Endothelial cell of umbilical vein (primary cell): ENCODE results near the gene CMTM7. TPM values are rescaled to one million over a fixed set of nuclear protein-coding genes. Genes with fewer than 3 reads are reported as not detected.

ENCODE experiments used
- BruUV-seq: library from RNA; stranded (reverse); fragments of 400-500 nt; replicated peaks from 2 replicates; lab custom pipeline; 2021; lab: Mats Ljungman, UMichigan
- CTCF ChIA-PET: fragments of 300-600, 350-600 bp; sonication (Branson Sonifier 250); formaldehyde crosslinking; loops from one replicate; lab custom pipeline; 2021; ENCODE audit warnings: antibody characterized with exemption, inconsistent platforms; lab: Charles Lee
- POLR2A ChIA-PET: fragments of 300-600, 350-600 bp; sonication (Branson Sonifier 250); formaldehyde crosslinking; loops from one replicate; lab custom pipeline; 2021; ENCODE audit warnings: antibody characterized with exemption, inconsistent platforms; lab: Charles Lee
- DNase-seq: peaks from one replicate; pipeline ENCODE4 v3.0.0-alpha.2; 2011; ENCODE audit warnings: low read depth, low spot score
- FAIRE-seq: peaks from 2 replicates; lab custom pipeline; 2011; peaks lifted over from hg19 to GRCh38; lab: Jason Lieb, UNC
- H2AFZ ChIP-seq: 2 replicates; pipeline ENCODE4 v1.6.0; 2012; ENCODE audit warnings: low read depth, low read length, control low read depth, inconsistent platforms
- H3K27ac ChIP-seq: 2 replicates; pipeline ENCODE4 v1.5.1; 2011; ENCODE audit warnings: low read depth, mild to moderate bottlenecking, control low read depth, low read length, moderate library complexity; ENCODE audit not compliant: insufficient read depth
- H3K27me3 ChIP-seq, 2 experiments: 2 replicates each; pipeline versions ENCODE4 v1.6.0 to v1.6.1; 2011; ENCODE audit warnings: low read length in 2 of 2, mixed read lengths in 1 of 2; ENCODE audit not compliant: control insufficient read depth in 2 of 2, insufficient read depth in 2 of 2
- H3K36me3 ChIP-seq, 2 experiments: 2 replicates in 1 of 2; 3 replicates in 1 of 2; pipeline ENCODE4 v1.5.1; 2011; ENCODE audit warnings: low read length in 2 of 2, mild to moderate bottlenecking in 1 of 2, moderate library complexity in 1 of 2; ENCODE audit not compliant: control insufficient read depth in 2 of 2, insufficient read depth in 2 of 2; ENCODE audit errors: extremely low read depth in 1 of 2
- H3K4me1 ChIP-seq: 3 replicates; pipeline ENCODE4 v1.5.1; 2011; ENCODE audit warnings: mild to moderate bottlenecking, low read length; ENCODE audit not compliant: control insufficient read depth, insufficient read depth; ENCODE audit errors: extremely low read depth
- H3K4me2 ChIP-seq: 2 replicates; pipeline ENCODE4 v1.6.1; 2011; ENCODE audit warnings: low read length, control low read depth, mixed read lengths; ENCODE audit not compliant: insufficient read depth
- H3K4me3 ChIP-seq, 3 experiments: fragments of 200-600 bp in 1 of 3; sonication (generic), shearing (Covaris generic) in 1 of 3; replicated peaks in 1 of 3; 2 replicates each; pipeline ENCODE4 v1.5.1; 2011 to 2016; ENCODE audit warnings: control low read depth in 3 of 3, low read length in 3 of 3, mild to moderate bottlenecking in 2 of 3, inconsistent platforms in 1 of 3, low read depth in 1 of 3, moderate library complexity in 1 of 3; ENCODE audit not compliant: insufficient read depth in 1 of 3
- H3K79me2 ChIP-seq: 2 replicates; pipeline ENCODE4 v1.6.0; 2012; ENCODE audit warnings: low read length, inconsistent platforms; ENCODE audit not compliant: control insufficient read depth, insufficient read depth
- H3K9ac ChIP-seq: replicated peaks from 2 replicates; pipeline ENCODE3; 2011; ENCODE audit warnings: low read length, control low read depth; ENCODE audit not compliant: insufficient read depth; ENCODE audit errors: extremely low read depth
- H3K9me1 ChIP-seq: replicated peaks from 3 replicates; pipeline ENCODE4 v1.6.0; 2011; ENCODE audit warnings: mild to moderate bottlenecking, low read length; ENCODE audit not compliant: control insufficient read depth, insufficient read depth; ENCODE audit errors: extremely low read depth
- H3K9me3 ChIP-seq: replicated peaks from 2 replicates; pipeline ENCODE4 v1.5.1; 2012; ENCODE audit warnings: low read length, inconsistent platforms; ENCODE audit not compliant: control insufficient read depth, insufficient read depth
- H4K20me1 ChIP-seq: replicated peaks from 2 replicates; pipeline ENCODE3; 2011; ENCODE audit warnings: mild to moderate bottlenecking, low read length; ENCODE audit not compliant: control insufficient read depth, insufficient read depth; ENCODE audit errors: extremely low read depth
- EZH2 ChIP-seq: IDR thresholded peaks from 2 replicates; pipeline ENCODE4 v1.6.1; 2012; ENCODE audit warnings: borderline replicate concordance, low read depth, mild to moderate bottlenecking, moderate library complexity, low read length, inconsistent platforms; ENCODE audit not compliant: severe bottlenecking
- GATA2 ChIP-seq: IDR thresholded peaks from 2 replicates; pipeline ENCODE4 v1.7.0; 2011; ENCODE audit warnings: low read depth, mild to moderate bottlenecking, moderate library complexity, mixed read lengths, low read length; ENCODE audit not compliant: insufficient read length, insufficient read depth
- JUN ChIP-seq: IDR thresholded peaks from 2 replicates; pipeline ENCODE4 v1.6.1; 2011; ENCODE audit warnings: borderline replicate concordance, low read depth; ENCODE audit not compliant: insufficient read length, insufficient read depth
- MYC ChIP-seq: IDR thresholded peaks from one replicate; pipeline ENCODE4 v1.6.1; 2011; ENCODE audit warnings: mild to moderate bottlenecking, low read depth, low read length
- POLR2A ChIP-seq: IDR thresholded peaks from 2 replicates; pipeline ENCODE4 v1.6.1; 2012; ENCODE audit warnings: low read depth, mild to moderate bottlenecking, control low read depth, low read length
- POLR2AphosphoS5 ChIP-seq: IDR thresholded peaks from 2 replicates; pipeline ENCODE4 v1.6.1; 2012; ENCODE audit warnings: low read depth, mild to moderate bottlenecking, control low read depth, low read length, moderate library complexity; ENCODE audit not compliant: insufficient read depth
- dilution Hi-C: fragments of 300-500 bp; cut with MboI; formaldehyde crosslinking; loops from one replicate; pipeline ENCODE4 v1.15.0; 2019; ENCODE audit warnings: low sequenced_read_pairs; ENCODE audit not compliant: extremely low pct_ligation_motif_present
- intact Hi-C: fragments of 100-400 bp; cut with micrococcal nuclease; formaldehyde crosslinking; loops from one replicate; pipeline ENCODE4 v1.10.0; 2022
- polyA plus RNA-seq, 4 experiments: library from polyadenylated mRNA; depleted of rRNA in 3 of 4; stranded (reverse) in 3 of 4; unstranded in 1 of 4; fragments of >200 nt; gene quantifications; 2 replicates each; pipeline versions ENCODE4 v1.2.1 to v1.2.3, GENCODE V29; 2011 to 2012; ENCODE audit warnings: missing spikeins in 1 of 4
- total RNA-seq: library from RNA; stranded (reverse); gene quantifications from 2 replicates; pipeline ENCODE4 v1.2.3, GENCODE V29; 2021
- TF ChIP-seq, protein P1 (sequence below), 2 donors: IDR thresholded peaks; 1 replicate in 1 of 2; 2 replicates in 1 of 2; pipeline ENCODE4 v1.5.1; 2011; ENCODE audit warnings: low read length in 2 of 2, mild to moderate bottlenecking in 2 of 2, moderate library complexity in 2 of 2, control low read depth in 1 of 2, inconsistent platforms in 1 of 2, low read depth in 1 of 2; ENCODE audit not compliant: insufficient read depth in 1 of 2; ENCODE audit errors: extremely low read depth in 1 of 2

Gene CMTM7
- total and polyA plus RNA-seq, 2 donors (not counting 3 experiments of a cell fraction or from before 2014, with no cell fraction given), result 44.7 to 88.5 TPM

DNA sequence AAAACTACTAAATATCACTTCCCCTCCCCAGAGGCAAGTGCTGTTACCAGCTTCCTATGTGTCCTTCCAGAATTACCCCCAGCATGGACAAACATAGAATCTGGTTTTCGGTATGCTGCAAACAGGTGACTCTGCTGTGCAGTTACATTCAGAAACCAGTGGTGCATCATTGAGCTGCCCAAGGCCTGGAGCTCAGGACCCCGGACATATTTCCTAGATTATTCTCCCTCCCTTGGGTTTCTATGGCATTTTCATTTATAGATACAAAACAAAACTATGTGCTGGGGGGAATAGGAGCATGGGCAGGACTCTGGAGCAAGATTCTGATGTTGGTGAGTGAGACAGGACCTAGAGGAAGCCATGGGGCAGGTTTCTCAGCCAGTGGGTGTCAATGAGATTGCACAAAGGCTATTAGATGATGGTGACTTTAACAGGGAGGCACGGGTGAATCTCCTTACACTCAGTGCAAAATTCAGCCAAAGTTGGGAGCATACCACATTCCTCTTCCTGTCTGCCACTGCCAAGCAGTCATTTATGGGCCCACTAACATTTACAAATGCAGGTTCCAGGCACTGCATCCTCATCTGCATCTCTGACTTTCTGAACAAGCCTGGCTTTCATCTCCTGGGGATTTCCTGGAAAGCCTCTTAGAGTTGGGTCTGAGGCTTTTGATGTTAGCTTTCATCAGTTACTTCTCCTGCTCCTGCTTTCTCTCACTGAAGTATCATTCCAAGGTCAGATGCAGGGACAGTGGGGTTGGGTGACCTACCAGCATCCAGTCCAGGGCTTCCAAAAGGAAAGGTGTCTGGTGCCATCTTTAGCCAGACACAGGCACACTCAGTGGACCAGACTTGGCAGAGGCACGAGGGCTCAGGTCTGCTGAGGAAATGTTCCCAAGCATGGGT, 44.5 kb downstream of the CMTM7 start:
- no peak overlapping the region for H2AFZ ChIP-seq
- intact Hi-C loops, result no loop called here
- BruUV-seq, result no TSS peak
- H3K27me3 ChIP-seq, result no peaks in the 10 kb centered on the region
- no peak overlapping the region for H3K27ac ChIP-seq
- H3K9me1 ChIP-seq, result no peaks in the 10 kb centered on the region
- no peak overlapping the region for H3K4me3 ChIP-seq
- H3K4me1 ChIP-seq, result peaks cover 11% of the 10 kb centered on the region
- ChIA-PET POLR2A (no interaction called here), CTCF (interaction anchor here (1.0 to 1.5 kb wide), 3 partner anchors 32 to 62 kb away, joined by 3 read pairs; no protein-coding TSS in a partner anchor)
- no peak for FAIRE-seq
- dilution Hi-C loops, result no loop called here
- H3K79me2 ChIP-seq, result peaks cover 38% of the 10 kb centered on the region
- H3K9ac ChIP-seq, result no peak overlapping the region
- H3K36me3 ChIP-seq, result no peaks in the 10 kb centered on the region
- H3K9me3 ChIP-seq, result no peaks in the 10 kb centered on the region
- H3K4me2 ChIP-seq, result no peak overlapping the region
- no peaks in the 10 kb centered on the region for H4K20me1 ChIP-seq
- no peak for DNase-seq
- TF ChIP-seq POLR2AphosphoS5, result no peak
- no peak for TF ChIP-seq POLR2A
- TF ChIP-seq JUN, result no peak
- TF ChIP-seq, protein P1, sequence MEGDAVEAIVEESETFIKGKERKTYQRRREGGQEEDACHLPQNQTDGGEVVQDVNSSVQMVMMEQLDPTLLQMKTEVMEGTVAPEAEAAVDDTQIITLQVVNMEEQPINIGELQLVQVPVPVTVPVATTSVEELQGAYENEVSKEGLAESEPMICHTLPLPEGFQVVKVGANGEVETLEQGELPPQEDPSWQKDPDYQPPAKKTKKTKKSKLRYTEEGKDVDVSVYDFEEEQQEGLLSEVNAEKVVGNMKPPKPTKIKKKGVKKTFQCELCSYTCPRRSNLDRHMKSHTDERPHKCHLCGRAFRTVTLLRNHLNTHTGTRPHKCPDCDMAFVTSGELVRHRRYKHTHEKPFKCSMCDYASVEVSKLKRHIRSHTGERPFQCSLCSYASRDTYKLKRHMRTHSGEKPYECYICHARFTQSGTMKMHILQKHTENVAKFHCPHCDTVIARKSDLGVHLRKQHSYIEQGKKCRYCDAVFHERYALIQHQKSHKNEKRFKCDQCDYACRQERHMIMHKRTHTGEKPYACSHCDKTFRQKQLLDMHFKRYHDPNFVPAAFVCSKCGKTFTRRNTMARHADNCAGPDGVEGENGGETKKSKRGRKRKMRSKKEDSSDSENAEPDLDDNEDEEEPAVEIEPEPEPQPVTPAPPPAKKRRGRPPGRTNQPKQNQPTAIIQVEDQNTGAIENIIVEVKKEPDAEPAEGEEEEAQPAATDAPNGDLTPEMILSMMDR (IDR thresholded peaks at IDR 0.05; ENCODE audit: extremely low read depth in 1 of 2, insufficient read depth in 1 of 2, low read depth in 1 of 2, low read length in 2 of 2), result no peak

DNA sequence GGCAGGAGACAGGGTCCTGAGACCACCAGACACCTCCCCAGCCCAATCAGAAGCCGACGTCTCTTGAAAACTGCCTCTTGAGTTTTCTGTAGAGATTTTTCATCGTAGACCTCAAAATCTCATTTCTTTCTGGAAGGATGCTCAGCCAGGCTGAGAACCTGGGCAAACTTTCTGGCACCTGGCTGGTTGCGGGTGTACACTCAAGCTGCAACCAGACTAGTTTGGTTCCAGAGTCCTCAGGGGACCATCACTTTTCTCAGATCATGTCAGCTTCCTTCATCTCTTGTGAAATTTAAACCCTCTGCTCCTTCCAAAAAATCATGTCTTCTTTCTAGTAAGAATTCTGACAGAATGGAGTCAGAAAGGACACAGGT, 45.1 kb downstream of the CMTM7 start:
- intact Hi-C loops, result no loop called here
- no TSS peak for BruUV-seq
- H3K36me3 ChIP-seq, result peaks cover 0 to 1% of the 10 kb centered on the region in 2 experiments
- no peaks in the 10 kb centered on the region for H3K9me1 ChIP-seq
- CTCF ChIA-PET, result interaction anchor here (1.4 to 1.5 kb wide), 2 partner anchors 31 to 62 kb away, joined by 3 read pairs; no protein-coding TSS in a partner anchor
- no peak overlapping the region for H2AFZ ChIP-seq
- POLR2A ChIA-PET, result no interaction called here
- TF ChIP-seq EZH2, result no peak
- TF ChIP-seq GATA2, result no peak
- TF ChIP-seq MYC, result no peak
- H3K27me3 ChIP-seq, result no peaks in the 10 kb centered on the region
- dilution Hi-C loops, result no loop called here
- H3K4me3 ChIP-seq, result no peak overlapping the region
- peaks cover 11% of the 10 kb centered on the region for H3K4me1 ChIP-seq
- H3K9ac ChIP-seq, result no peak overlapping the region
- peaks cover 35% of the 10 kb centered on the region for H3K79me2 ChIP-seq
- H4K20me1 ChIP-seq, result no peaks in the 10 kb centered on the region
- H3K27ac ChIP-seq, result no peak overlapping the region
- no peaks in the 10 kb centered on the region for H3K9me3 ChIP-seq
- no peak for DNase-seq
- no peak overlapping the region for H3K4me2 ChIP-seq
- no peak for FAIRE-seq
